ENCODE data around the gene NBL1. TPM values are rescaled to one million over a fixed set of nuclear protein-coding genes. Genes with fewer than 3 reads are reported as not detected.
A peak's percentile ranks its signal among the peaks of the same experiment; 100 is the strongest.

The NBL1 gene
- total and polyA plus RNA-seq, 2 of the 4 experiments (the other 2 are of a cell fraction): 14.0 to 54.2 TPM

DNA sequence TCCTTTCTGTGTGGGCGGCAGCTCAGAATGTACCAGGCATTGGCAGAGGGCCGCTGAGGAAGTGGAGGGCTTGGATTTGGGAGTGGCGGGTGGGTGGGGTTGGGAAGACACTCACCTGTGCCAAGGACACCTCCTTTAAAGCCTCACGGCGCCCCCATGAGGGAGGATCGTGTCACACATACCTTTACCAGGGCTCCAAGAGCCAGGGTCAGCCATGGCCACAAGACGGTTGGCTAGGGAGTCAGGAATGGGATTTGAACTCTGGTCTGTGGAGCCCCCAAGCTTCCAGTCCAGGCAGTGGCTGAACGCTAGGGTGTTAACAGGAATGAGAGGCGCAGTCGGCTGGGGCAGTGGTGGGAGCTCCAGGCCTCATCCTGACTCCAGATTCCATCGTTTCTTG is 4.6 kb downstream of the NBL1 start:
- intact Hi-C loops (cut with micrococcal nuclease): no loop called here
- no peak overlapping the region for H2BK20ac ChIP-seq (ENCODE audit: low read depth, low read length)
- no peak overlapping the region for H4K5ac ChIP-seq (ENCODE audit: low read depth, low read length)
- no peak for TF ChIP-seq ELK1 (IDR thresholded peaks at IDR 0.05; ENCODE audit: borderline replicate concordance, low read depth, low read length)
- no peak for TF ChIP-seq POLR2A (IDR thresholded peaks at IDR 0.05; ENCODE audit: low read depth, low read length)
- TF ChIP-seq CHD1 (IDR thresholded peaks at IDR 0.05; ENCODE audit: low read depth, low read length): no peak
- no peak for TF ChIP-seq MAFK (IDR thresholded peaks at IDR 0.05; ENCODE audit: low read depth, low read length)
- TF ChIP-seq RAD21 (IDR thresholded peaks at IDR 0.05; ENCODE audit: low read length): peak; percentile 30; the same call in 1 of the 2 replicates
- TF ChIP-seq, protein P1, sequence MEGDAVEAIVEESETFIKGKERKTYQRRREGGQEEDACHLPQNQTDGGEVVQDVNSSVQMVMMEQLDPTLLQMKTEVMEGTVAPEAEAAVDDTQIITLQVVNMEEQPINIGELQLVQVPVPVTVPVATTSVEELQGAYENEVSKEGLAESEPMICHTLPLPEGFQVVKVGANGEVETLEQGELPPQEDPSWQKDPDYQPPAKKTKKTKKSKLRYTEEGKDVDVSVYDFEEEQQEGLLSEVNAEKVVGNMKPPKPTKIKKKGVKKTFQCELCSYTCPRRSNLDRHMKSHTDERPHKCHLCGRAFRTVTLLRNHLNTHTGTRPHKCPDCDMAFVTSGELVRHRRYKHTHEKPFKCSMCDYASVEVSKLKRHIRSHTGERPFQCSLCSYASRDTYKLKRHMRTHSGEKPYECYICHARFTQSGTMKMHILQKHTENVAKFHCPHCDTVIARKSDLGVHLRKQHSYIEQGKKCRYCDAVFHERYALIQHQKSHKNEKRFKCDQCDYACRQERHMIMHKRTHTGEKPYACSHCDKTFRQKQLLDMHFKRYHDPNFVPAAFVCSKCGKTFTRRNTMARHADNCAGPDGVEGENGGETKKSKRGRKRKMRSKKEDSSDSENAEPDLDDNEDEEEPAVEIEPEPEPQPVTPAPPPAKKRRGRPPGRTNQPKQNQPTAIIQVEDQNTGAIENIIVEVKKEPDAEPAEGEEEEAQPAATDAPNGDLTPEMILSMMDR (conservative IDR thresholded peaks at IDR 0.05; ENCODE audit: low read depth, low read length): peak; percentile 33; the same call in 1 of the 2 replicates
- TF ChIP-seq NFE2L2 (IDR thresholded peaks at IDR 0.05; ENCODE audit: low read depth, low read length): no peak
- TF ChIP-seq BHLHE40 (IDR thresholded peaks at IDR 0.05; ENCODE audit: low read depth, low read length): no peak
- TF ChIP-seq SMC3 (IDR thresholded peaks at IDR 0.05; ENCODE audit: low read depth, low read length): no peak
- no peak for TF ChIP-seq FOS (IDR thresholded peaks at IDR 0.05; ENCODE audit: low read depth, low read length)
- TF ChIP-seq RCOR1 (IDR thresholded peaks at IDR 0.05; ENCODE audit: insufficient replicate concordance, low read length): no peak
- TF ChIP-seq, protein P2, sequence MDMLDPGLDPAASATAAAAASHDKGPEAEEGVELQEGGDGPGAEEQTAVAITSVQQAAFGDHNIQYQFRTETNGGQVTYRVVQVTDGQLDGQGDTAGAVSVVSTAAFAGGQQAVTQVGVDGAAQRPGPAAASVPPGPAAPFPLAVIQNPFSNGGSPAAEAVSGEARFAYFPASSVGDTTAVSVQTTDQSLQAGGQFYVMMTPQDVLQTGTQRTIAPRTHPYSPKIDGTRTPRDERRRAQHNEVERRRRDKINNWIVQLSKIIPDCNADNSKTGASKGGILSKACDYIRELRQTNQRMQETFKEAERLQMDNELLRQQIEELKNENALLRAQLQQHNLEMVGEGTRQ (IDR thresholded peaks at IDR 0.05; ENCODE audit: low read depth, low read length): no peak
- no peak for TF ChIP-seq MAZ (IDR thresholded peaks at IDR 0.05; ENCODE audit: borderline replicate concordance, low read depth, low read length)
- no peak for TF ChIP-seq MXI1 (IDR thresholded peaks at IDR 0.05; ENCODE audit: borderline replicate concordance, low read depth, low read length)
- no peak for TF ChIP-seq CEBPB (IDR thresholded peaks at IDR 0.05; ENCODE audit: low read depth, low read length)
- no peak overlapping the region for H2BK15ac ChIP-seq (ENCODE audit: low read depth, low read length)
- WGBS, 2 experiments (ENCODE audit: extremely low coverage in 2 of 2, insufficient read length in 1 of 2): 100% methylated on average over 1 of the region's 11 CpGs; no CpG with 5 or more reads in 1 of the 2 experiments
- no peak overlapping the region for H3K23ac ChIP-seq (ENCODE audit: low read depth, low read length)
- H3K4me3 ChIP-seq (ENCODE audit: insufficient read depth, low read depth, low read length): no peak overlapping the region
- no peak overlapping the region for H4K8ac ChIP-seq (ENCODE audit: low read depth in 2 of 2, low read length in 2 of 2)
- ChIA-PET POLR2A (ENCODE audit: unreplicated experiment) (no interaction called here), CTCF (interaction anchor here (0.5 to 1.0 kb wide), 2 partner anchors 148 to 624 kb away, joined by 3 to 4 read pairs; no protein-coding TSS in a partner anchor)
- H4K20me1 ChIP-seq (ENCODE audit: insufficient read depth, low read length): peaks cover 49% of the 10 kb centered on the region
- no peak overlapping the region for H2BK5ac ChIP-seq (ENCODE audit: low read depth, low read length, poor library complexity, severe bottlenecking)
- H4K91ac ChIP-seq (ENCODE audit: insufficient read depth, low read depth, low read length): no peak overlapping the region
- H3K14ac ChIP-seq (replicated peaks; ENCODE audit: low read depth, low read length): no peak overlapping the region
- no peak overlapping the region for H3K4ac ChIP-seq (ENCODE audit: low read depth, low read length)
- H3K4me1 ChIP-seq (ENCODE audit: control insufficient read depth, insufficient read depth, low read length): peaks cover 19% of the 10 kb centered on the region; the same call in 1 of the 2 replicates
- no peak overlapping the region for H3K27ac ChIP-seq (ENCODE audit: insufficient read depth, low read length)
- DNase-seq (no peak), ATAC-seq (ENCODE audit: low read depth) (no peak)
- no peak overlapping the region for H3K4me2 ChIP-seq (ENCODE audit: low read depth, low read length)
- H3K9me3 ChIP-seq (ENCODE audit: control insufficient read depth, insufficient read depth, low read length): no peaks in the 10 kb centered on the region
- BruUV-seq (replicated peaks): no TSS peak
- H2BK120ac ChIP-seq (ENCODE audit: low read depth, low read length): no peak overlapping the region
- no peak overlapping the region for H2AK5ac ChIP-seq (ENCODE audit: low read depth, low read length)
- in situ Hi-C loops (cut with MboI; ENCODE audit: low sequenced_read_pairs): loop anchor here (5.0 to 10.0 kb wide), 2 partner anchors 164 to 306 kb away; partner anchors contain the start of gene CAPZB
- no peaks in the 10 kb centered on the region; the same call in 1 of the 2 replicates for H3K9me1 ChIP-seq (ENCODE audit: insufficient read depth, low read length)
- no peak overlapping the region for H3K56ac ChIP-seq (ENCODE audit: extremely low read depth, insufficient read depth, low read length)
- H3K79me1 ChIP-seq (ENCODE audit: low read depth in 1 of 2, low read length in 2 of 2): peaks cover 4 to 59% of the 10 kb centered on the region in 2 experiments; a peak in 2 of 4 replicates
- H2AFZ ChIP-seq (replicated peaks; ENCODE audit: low read length, poor library complexity): peak overlapping the region; percentile 11
- H2AK9ac ChIP-seq (replicated peaks; ENCODE audit: low read depth, low read length, poor library complexity): peak overlapping the region; percentile 51
- H3K27me3 ChIP-seq (ENCODE audit: control insufficient read depth, insufficient read depth, low read length): no peaks in the 10 kb centered on the region
- no peak overlapping the region for H3K9ac ChIP-seq (ENCODE audit: low read depth, low read length)
- dilution Hi-C loops (cut with HindIII; ENCODE audit: low sequenced_read_pairs, unreplicated experiment): no loop called here
- peaks cover 2% of the 10 kb centered on the region; the same call in 1 of the 2 replicates for H3K36me3 ChIP-seq (ENCODE audit: control insufficient read depth, insufficient read depth, low read length)
- H3K18ac ChIP-seq (ENCODE audit: low read depth, low read length): no peak overlapping the region

Data from IMR-90 (cell line).